Cardiac fibroblast (primary cell): ENCODE data around the gene PDGFRA.

Experiments used
- DNase-seq, 2 donors: peaks; one replicate each; pipeline versions ENCODE4 v3.0.0 to v3.0.0-alpha.2; 2010; ENCODE audit warnings: low read depth in 2 of 2
- H3K4me3 ChIP-seq, 2 donors: replicated peaks in 1 of 2; 1 replicate in 1 of 2; 2 replicates in 1 of 2; pipeline ENCODE4 v1.5.1; 2011; ENCODE audit warnings: low read depth in 2 of 2, low read length in 2 of 2, mild to moderate bottlenecking in 2 of 2, moderate library complexity in 1 of 2
- CTCF ChIP-seq: IDR thresholded peaks from one replicate; pipeline ENCODE4 v1.5.1; 2011; ENCODE audit warnings: low read depth, mild to moderate bottlenecking, low read length, inconsistent platforms

The PDGFRA gene

GRCh38 chr4:54228961-54229501, at the start of gene PDGFRA:
TSS of gene PDGFRA (plus strand) at chr4:54229293. CDS start at chr4:54258769, 29,476 bp downstream.
- peak within 1 kb of the TSS; percentile 82 to 92 for H3K4me3 ChIP-seq
- peak; percentile 94 to 99 for DNase-seq
- TF ChIP-seq CTCF, result no peak

- no peak for DNase-seq
- no peak for TF ChIP-seq CTCF
- no peak overlapping the region for H3K4me3 ChIP-seq
Measured at GRCh38 chr4:54184581-54184980, 44.5 kb upstream of the PDGFRA start.

GRCh38 chr4:54185044-54185780, 43.9 kb upstream of the PDGFRA start:
- peak in 1 of 2 donors; percentile 29 for DNase-seq
- H3K4me3 ChIP-seq, result no peak overlapping the region
- TF ChIP-seq CTCF, result peak; percentile 1

- H3K4me3 ChIP-seq, result no peak overlapping the region
- DNase-seq, result no peak
- no peak for TF ChIP-seq CTCF
Measured at GRCh38 chr4:54185866-54186265, 43.2 kb upstream of the PDGFRA start.

GRCh38 chr4:54186371-54186770, 42.7 kb upstream of the PDGFRA start:
- TF ChIP-seq CTCF, result no peak
- H3K4me3 ChIP-seq, result no peak overlapping the region
- DNase-seq, result no peak

- DNase-seq, result peak in 1 of 2 donors; percentile 61
- TF ChIP-seq CTCF, result peak; percentile 19
- H3K4me3 ChIP-seq, result no peak overlapping the region
Measured at GRCh38 chr4:54187148-54187547, 41.9 kb upstream of the PDGFRA start.
